Globus pallidus (tissue), 1 donor: Measurements from ENCODE around the gene FUT2.

Experiments used
- DNase-seq: peaks from one replicate; pipeline ENCODE4 v3.0.0-alpha.2; 2015; ENCODE audit warnings: low spot score

FUT2 gene

GRCh38 chr19:48751845-48752495 lies 56.2 kb downstream of the FUT2 start:
- DNase-seq = no peak

- no peak for DNase-seq
These were observed 57.0 kb downstream of the FUT2 start, which contains the start of gene FUT1 for GRCh38 chr19:48752496-48753365. Gene FUT1 (minus strand): TSS chr19:48752641. CDS start chr19:48751281, 1,360 bp downstream.

GRCh38 chr19:48755084-48755641 lies 59.4 kb downstream of the FUT2 start, which contains the start of gene FGF21:
Gene FGF21 (plus strand): TSS chr19:48755524. CDS start chr19:48756237, 713 bp downstream.
- DNase-seq = no peak
